Measurements from ENCODE around the gene STK25.

Gene STK25

GRCh38 chr2:241498115-241499070, 10.0 kb downstream of the STK25 start:
- no peak for TF ChIP-seq CTCF (IDR thresholded peaks at IDR 0.05; ENCODE audit: low read depth, low read length)
- H3K27me3 ChIP-seq = no peaks in the 10 kb centered on the region
- H3K9me3 ChIP-seq = no peaks in the 10 kb centered on the region
- no peaks in the 10 kb centered on the region for H3K4me1 ChIP-seq
- no peak for DNase-seq
- no peak overlapping the region for H3K4me3 ChIP-seq (ENCODE audit: low read depth, low read length)
- H3K36me3 ChIP-seq = peaks cover 76% of the 10 kb centered on the region

- peaks cover 80% of the 10 kb centered on the region for H3K36me3 ChIP-seq
Measured at GRCh38 chr2:241496904-241497877, 11.2 kb downstream of the STK25 start.

DNA sequence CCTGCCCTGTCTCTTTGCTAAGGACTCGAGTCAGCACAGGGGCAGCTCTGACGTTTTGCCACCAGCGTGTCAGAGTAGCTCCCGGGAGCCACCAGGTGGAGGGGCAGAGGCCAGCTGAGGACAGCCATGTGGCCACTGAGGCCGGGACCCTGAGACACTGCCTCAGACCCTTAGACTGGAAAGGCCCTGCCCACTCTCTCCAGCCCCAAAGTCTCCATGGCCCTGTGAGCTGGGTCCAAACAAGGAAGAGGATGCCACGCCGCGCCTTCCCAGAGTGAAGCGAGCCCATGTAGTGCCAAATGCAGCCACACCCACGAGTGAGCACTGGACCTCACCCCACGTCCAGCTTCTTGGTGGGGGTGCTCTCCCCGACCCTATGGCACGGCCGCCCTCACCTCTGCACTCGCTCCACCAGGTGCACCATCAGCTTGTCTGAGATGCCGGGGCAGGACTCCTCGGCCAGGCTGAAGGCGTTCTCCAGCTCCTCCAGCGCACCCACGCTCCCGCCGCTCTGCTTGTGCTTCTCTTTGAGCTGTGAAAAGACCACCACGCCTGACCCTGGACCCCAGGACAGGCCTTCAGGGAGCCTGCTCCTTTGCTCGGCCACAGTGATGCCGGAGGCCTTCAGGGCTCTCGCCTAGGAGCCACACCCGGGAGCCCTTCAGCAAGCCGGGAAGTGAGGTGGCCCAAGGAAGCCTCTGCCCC, 12.2 kb downstream of the STK25 start:
- H3K4me3 ChIP-seq (ENCODE audit: low read depth, low read length) = no peak overlapping the region
- H3K36me3 ChIP-seq = peaks cover 69% of the 10 kb centered on the region
- no peak for TF ChIP-seq CTCF (IDR thresholded peaks at IDR 0.05; ENCODE audit: low read depth, low read length)
- no peaks in the 10 kb centered on the region; the same call in 1 of the 2 replicates for H3K27me3 ChIP-seq
- no peaks in the 10 kb centered on the region for H3K9me3 ChIP-seq
- H3K4me1 ChIP-seq = peaks cover 2% of the 10 kb centered on the region
- DNase-seq = no peak

More at GRCh38 chr2:241496904-241497877, 11.2 kb downstream of the STK25 start:
- Histone ChIP-seq H3K4me3 (ENCODE audit: low read depth, low read length) (no peak overlapping the region), H3K4me1 (no peaks in the 10 kb centered on the region), H3K9me3 (no peaks in the 10 kb centered on the region), H3K27me3 (no peaks in the 10 kb centered on the region; the same call in 1 of the 2 replicates)
- no peak for TF ChIP-seq CTCF (IDR thresholded peaks at IDR 0.05; ENCODE audit: low read depth, low read length)
- DNase-seq = no peak

DNA sequence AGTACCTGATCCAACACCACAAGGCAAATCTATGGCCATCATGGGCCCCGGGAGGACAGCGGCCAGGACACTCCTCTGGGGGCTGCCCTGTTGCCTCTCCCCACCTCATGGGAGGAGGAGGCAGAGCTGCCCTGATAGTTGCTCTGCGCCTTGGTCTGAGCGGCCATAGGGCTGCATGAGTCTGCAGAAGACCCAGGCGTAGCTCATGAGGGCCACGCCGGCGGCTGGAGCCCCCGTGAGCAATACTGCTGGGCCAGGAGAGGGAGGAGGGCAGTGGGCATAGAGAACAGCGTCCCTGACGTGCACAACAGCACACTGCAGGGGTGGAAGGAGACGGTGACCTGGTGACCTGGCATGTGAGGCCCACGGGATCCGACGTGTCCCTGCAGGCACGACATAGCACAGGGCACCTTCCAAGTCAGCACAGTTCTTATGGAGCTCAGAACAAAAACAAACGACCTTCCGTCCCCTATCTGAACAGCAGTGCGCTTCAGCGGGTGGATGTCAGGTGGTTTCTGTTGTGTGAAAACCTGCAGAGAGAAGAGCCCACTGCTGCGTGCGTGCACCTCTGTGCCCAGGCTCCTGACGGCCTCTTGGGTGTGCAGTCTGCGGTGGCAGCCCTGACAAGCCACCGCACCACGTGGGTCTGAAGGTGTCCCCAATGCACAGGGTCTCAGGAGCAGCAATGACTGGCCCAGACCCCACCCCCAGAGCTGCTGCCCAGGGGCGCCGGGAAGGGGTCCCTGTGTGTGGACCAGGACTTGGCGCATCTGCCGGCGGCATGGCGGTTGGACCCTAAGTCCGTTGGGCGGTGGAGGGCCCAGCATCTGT, 13.0 kb downstream of the STK25 start:
- H3K27me3 ChIP-seq = no peaks in the 10 kb centered on the region; the same call in 1 of the 2 replicates
- H3K36me3 ChIP-seq = peaks cover 64% of the 10 kb centered on the region
- DNase-seq = no peak
- H3K4me1 ChIP-seq = peaks cover 9% of the 10 kb centered on the region
- no peak for TF ChIP-seq CTCF (IDR thresholded peaks at IDR 0.05; ENCODE audit: low read depth, low read length)
- no peak overlapping the region for H3K4me3 ChIP-seq (ENCODE audit: low read depth, low read length)
- H3K9me3 ChIP-seq = no peaks in the 10 kb centered on the region

GRCh38 chr2:241494311-241494908, 14.0 kb downstream of the STK25 start:
- Histone ChIP-seq H3K4me3 (ENCODE audit: low read depth, low read length) (no peak overlapping the region), H3K4me1 (peaks cover 16% of the 10 kb centered on the region), H3K9me3 (no peaks in the 10 kb centered on the region), H3K27me3 (no peaks in the 10 kb centered on the region; the same call in 1 of the 2 replicates), H3K36me3 (peaks cover 59% of the 10 kb centered on the region)
- no peak for DNase-seq
- no peak for TF ChIP-seq CTCF (IDR thresholded peaks at IDR 0.05; ENCODE audit: low read depth, low read length)

All from BE2C (cell line).